ENCODE measurements around the gene NSD2. TPM values are rescaled to one million over a fixed set of nuclear protein-coding genes. Genes with fewer than 3 reads are reported as not detected.

NSD2 gene
- polyA plus RNA-seq, 1 donor from 2014 or later = 51.6 TPM

DNA sequence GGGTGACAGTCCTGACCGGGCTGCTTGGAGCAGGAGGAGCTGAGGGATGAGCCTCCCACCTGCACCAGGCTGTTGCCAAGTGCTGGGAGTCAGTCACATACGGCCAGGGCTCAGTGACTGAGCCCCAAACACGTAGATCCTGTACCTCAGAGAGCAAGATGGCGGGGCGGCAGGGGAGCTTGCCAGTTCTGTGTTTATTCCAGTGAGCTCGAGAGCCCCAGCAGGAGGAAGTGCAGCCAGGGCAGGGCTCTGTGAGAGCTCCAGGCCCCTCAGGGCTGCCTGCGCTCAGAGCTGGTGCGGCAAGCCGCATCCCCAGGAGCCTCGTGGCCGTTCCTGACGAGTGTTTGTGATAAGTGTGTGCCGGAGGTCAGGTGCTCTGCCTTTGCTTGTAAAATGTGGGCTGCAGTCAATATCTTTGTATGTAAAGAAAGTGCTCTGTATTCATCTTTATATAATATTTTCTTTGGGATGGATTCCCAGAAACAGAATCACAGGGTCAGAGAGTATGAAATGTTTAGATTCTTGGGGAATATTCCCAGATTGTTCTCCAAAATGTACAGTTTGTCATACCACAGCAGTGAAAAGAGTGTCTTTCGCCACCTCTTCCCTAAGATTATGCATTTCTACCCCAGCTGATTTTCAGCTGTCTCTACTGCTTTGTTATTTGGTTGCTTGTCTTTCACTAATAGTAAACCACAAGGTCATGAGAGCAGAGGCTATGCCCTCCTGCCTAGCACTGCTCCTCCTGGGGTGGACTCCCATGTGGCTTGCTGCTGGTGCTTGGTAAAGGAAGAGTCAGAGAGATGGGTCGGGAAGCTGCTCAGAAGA is 87.3 kb downstream of the NSD2 start:
- Histone ChIP-seq H3K27me3 (ENCODE audit: insufficient read depth, low read depth, low read length) (no peaks in the 10 kb centered on the region), H4K20me1 (ENCODE audit: insufficient read depth) (no peaks in the 10 kb centered on the region), H2AFZ (ENCODE audit: low read depth, low read length) (no peak overlapping the region), H3K79me2 (replicated peaks; ENCODE audit: insufficient read depth, low read length) (no peaks in the 10 kb centered on the region), H3K4me2 (ENCODE audit: low read length) (no peak overlapping the region), H3F3A (ENCODE audit: insufficient read depth, low read length, poor library complexity, severe bottlenecking) (no peaks in the 10 kb centered on the region), H3K4me3 (ENCODE audit: low read length) (no peak overlapping the region), H3K9me2 (ENCODE audit: insufficient read depth, low read length) (no peaks in the 10 kb centered on the region), H3K36me3 (ENCODE audit: insufficient read depth, low read length) (peaks cover 18% of the 10 kb centered on the region), H3K9me3 (ENCODE audit: low read length) (no peaks in the 10 kb centered on the region), H3K9ac (ENCODE audit: low read length) (no peak overlapping the region), H3K27ac (ENCODE audit: low read length) (peak overlapping the region; percentile 39)
- no peak for TF ChIP-seq TAF1 (IDR thresholded peaks at IDR 0.05; ENCODE audit: low read depth)
- no peak for TF ChIP-seq EZH2 (IDR thresholded peaks at IDR 0.05; ENCODE audit: borderline replicate concordance, insufficient read depth, low read length, poor library complexity, severe bottlenecking)
- no peak for TF ChIP-seq MXI1 (conservative IDR thresholded peaks at IDR 0.05; ENCODE audit: poor library complexity, severe bottlenecking)
- no peak for TF ChIP-seq SMC3 (conservative IDR thresholded peaks at IDR 0.05; ENCODE audit: poor library complexity)
- no peak for TF ChIP-seq REST (IDR thresholded peaks at IDR 0.05; ENCODE audit: borderline replicate concordance)
- TF ChIP-seq EP300 (conservative IDR thresholded peaks at IDR 0.05; ENCODE audit: poor library complexity, severe bottlenecking) = no peak
- no peak for TF ChIP-seq RAD21 (conservative IDR thresholded peaks at IDR 0.05)
- TF ChIP-seq CTCF (IDR thresholded peaks at IDR 0.05; ENCODE audit: poor library complexity, severe bottlenecking) = no peak
- no peak for TF ChIP-seq POLR2AphosphoS5 (IDR thresholded peaks at IDR 0.05)

DNA sequence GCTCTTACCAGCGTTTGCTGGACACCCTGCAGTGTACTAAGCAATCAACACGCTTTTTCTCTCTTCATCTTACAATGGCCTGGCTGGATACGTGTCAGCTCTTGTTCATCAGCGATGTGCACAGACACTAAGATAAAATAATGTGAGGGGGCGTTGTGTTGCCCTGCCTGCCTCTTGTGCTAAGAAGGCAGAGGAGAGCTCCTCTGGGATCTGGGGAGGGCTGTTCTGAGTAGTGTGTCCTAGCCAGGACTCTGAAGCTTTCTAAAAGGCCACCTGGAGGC is 87.9 kb downstream of the NSD2 start:
- Histone ChIP-seq H3K79me2 (replicated peaks; ENCODE audit: insufficient read depth, low read length) (no peaks in the 10 kb centered on the region), H3K27ac (ENCODE audit: low read length) (peak overlapping the region; percentile 39), H3K4me2 (ENCODE audit: low read length) (no peak overlapping the region), H3K4me3 (ENCODE audit: low read length) (no peak overlapping the region), H3K9ac (ENCODE audit: low read length) (peak overlapping the region; percentile 5), H3F3A (ENCODE audit: insufficient read depth, low read length, poor library complexity, severe bottlenecking) (no peaks in the 10 kb centered on the region), H4K20me1 (ENCODE audit: insufficient read depth) (no peaks in the 10 kb centered on the region), H2AFZ (ENCODE audit: low read depth, low read length) (no peak overlapping the region), H3K36me3 (ENCODE audit: insufficient read depth, low read length) (peaks cover 18% of the 10 kb centered on the region), H3K9me2 (ENCODE audit: insufficient read depth, low read length) (no peaks in the 10 kb centered on the region), H3K9me3 (ENCODE audit: low read length) (no peaks in the 10 kb centered on the region), H3K27me3 (ENCODE audit: insufficient read depth, low read depth, low read length) (no peaks in the 10 kb centered on the region)
- TF ChIP-seq EZH2 (IDR thresholded peaks at IDR 0.05; ENCODE audit: borderline replicate concordance, insufficient read depth, low read length, poor library complexity, severe bottlenecking) (no peak), EP300 (conservative IDR thresholded peaks at IDR 0.05; ENCODE audit: poor library complexity, severe bottlenecking) (no peak), TAF1 (IDR thresholded peaks at IDR 0.05; ENCODE audit: low read depth) (no peak), RAD21 (conservative IDR thresholded peaks at IDR 0.05) (no peak), SMC3 (conservative IDR thresholded peaks at IDR 0.05; ENCODE audit: poor library complexity) (no peak), CTCF (IDR thresholded peaks at IDR 0.05; ENCODE audit: poor library complexity, severe bottlenecking) (no peak), POLR2AphosphoS5 (IDR thresholded peaks at IDR 0.05) (peak; percentile 65), MXI1 (conservative IDR thresholded peaks at IDR 0.05; ENCODE audit: poor library complexity, severe bottlenecking) (peak; percentile 17), REST (IDR thresholded peaks at IDR 0.05; ENCODE audit: borderline replicate concordance) (no peak)
